Right renal cortex interstitium (tissue), 3 donors: ENCODE data around the gene MAPK1. TPM values are rescaled to one million over a fixed set of nuclear protein-coding genes. Genes with fewer than 3 reads are reported as not detected.
"Not testable (repeated sequence)": the region's sequence is repeated elsewhere in the genome, so short reads cannot be mapped to it uniquely, and the experiment has no call there.

Source experiments
- DNase-seq, 3 donors: peaks; one replicate each; pipeline ENCODE4 v3.0.0-alpha.2; 2013; ENCODE audit warnings: low read depth in 3 of 3, low spot score in 2 of 3
- polyA plus RNA-seq, 3 donors: library from polyadenylated mRNA; unstranded; fragments of 120-200 nt; gene quantifications; one replicate each; pipeline ENCODE4 v1.2.1, GENCODE V29; 2013; ENCODE audit not compliant: insufficient read length in 3 of 3

Gene MAPK1
- polyA plus RNA-seq, 3 donors = 126 to 135 (median 135) TPM

- no peak for DNase-seq
Measured at GRCh38 chr22:21823740-21824444, 43.6 kb downstream of the MAPK1 start.

- no peak for DNase-seq
Measured at GRCh38 chr22:21819183-21819770, 48.2 kb downstream of the MAPK1 start.

- DNase-seq = no peak
Measured at GRCh38 chr22:21818487-21819182, 48.8 kb downstream of the MAPK1 start.

GRCh38 chr22:21817497-21817853 lies 50.0 kb downstream of the MAPK1 start:
- DNase-seq = not testable (repeated sequence)

GRCh38 chr22:21816787-21817496 lies 50.5 kb downstream of the MAPK1 start:
- peak; percentile 53 to 67 (median 54) for DNase-seq

- DNase-seq = no peak
Measured at GRCh38 chr22:21816472-21816786, 51.0 kb downstream of the MAPK1 start.

GRCh38 chr22:21815958-21816357 lies 51.5 kb downstream of the MAPK1 start:
- DNase-seq = no peak

- no peak for DNase-seq
Measured at GRCh38 chr22:21815357-21815756, 52.1 kb downstream of the MAPK1 start.

GRCh38 chr22:21811982-21812381 lies 55.5 kb downstream of the MAPK1 start:
- DNase-seq = no peak

GRCh38 chr22:21807544-21808529 lies 59.6 kb downstream of the MAPK1 start:
- no peak for DNase-seq

GRCh38 chr22:21805325-21805724 lies 62.1 kb downstream of the MAPK1 start:
- not testable (repeated sequence) for DNase-seq

GRCh38 chr22:21803811-21804249 lies 63.6 kb downstream of the MAPK1 start:
- no peak for DNase-seq

GRCh38 chr22:21802673-21803072 lies 64.8 kb downstream of the MAPK1 start:
- no peak for DNase-seq

- DNase-seq = no peak
Measured at GRCh38 chr22:21802056-21802455, 65.4 kb downstream of the MAPK1 start.

GRCh38 chr22:21801304-21801644 lies 66.2 kb downstream of the MAPK1 start:
- DNase-seq = not testable (repeated sequence)

- DNase-seq = no peak
Measured at GRCh38 chr22:21800552-21801303, 66.7 kb downstream of the MAPK1 start.

- no peak for DNase-seq
Measured at GRCh38 chr22:21797444-21798221, 69.8 kb downstream of the MAPK1 start.

GRCh38 chr22:21796863-21797262 lies 70.6 kb downstream of the MAPK1 start:
- no peak for DNase-seq

GRCh38 chr22:21796231-21796630 lies 71.2 kb downstream of the MAPK1 start:
- no peak for DNase-seq
